HG02588 (cell line): ENCODE data around the gene TP53I13.

ENCODE experiments used
- ATAC-seq: cut with Tn5 transposase; IDR thresholded peaks from one replicate; pipeline ENCODE4 v1.9.1; 2021; ENCODE audit warnings: mild to moderate bottlenecking, moderate library complexity; ENCODE audit not compliant: unreplicated experiment

TP53I13 gene

GRCh38 chr17:29591737-29592608 is 23.5 kb downstream of the TP53I13 start:
- no peak for ATAC-seq

GRCh38 chr17:29592850-29593551 is 24.5 kb downstream of the TP53I13 start, which contains the start of gene ANKRD13B:
Gene ANKRD13B (plus strand): TSS chr17:29593132. CDS start chr17:29593622, 490 bp downstream.
- no peak for ATAC-seq

GRCh38 chr17:29593591-29594518 is 25.4 kb downstream of the TP53I13 start:
- ATAC-seq = no peak

GRCh38 chr17:29594519-29595090 is 26.1 kb downstream of the TP53I13 start:
- ATAC-seq = no peak

GRCh38 chr17:29595107-29595942 is 26.8 kb downstream of the TP53I13 start:
- ATAC-seq = no peak

GRCh38 chr17:29595943-29596774 is 27.7 kb downstream of the TP53I13 start:
- ATAC-seq = no peak

- ATAC-seq = no peak
Observed at GRCh38 chr17:29596811-29597210, 28.3 kb downstream of the TP53I13 start.

GRCh38 chr17:29597361-29598172 is 29.1 kb downstream of the TP53I13 start:
- no peak for ATAC-seq

- no peak for ATAC-seq
Observed at GRCh38 chr17:29603109-29603674, 34.7 kb downstream of the TP53I13 start.

GRCh38 chr17:29607557-29608195 is 39.2 kb downstream of the TP53I13 start:
- ATAC-seq = no peak

GRCh38 chr17:29608986-29609385 is 40.5 kb downstream of the TP53I13 start:
- no peak for ATAC-seq

GRCh38 chr17:29610395-29610794 is 41.9 kb downstream of the TP53I13 start:
- no peak for ATAC-seq

GRCh38 chr17:29611351-29612093 is 43.0 kb downstream of the TP53I13 start:
- no peak for ATAC-seq

- ATAC-seq = no peak
Observed at GRCh38 chr17:29612094-29612403, 43.5 kb downstream of the TP53I13 start.

- ATAC-seq = no peak
Observed at GRCh38 chr17:29612404-29613280, 44.1 kb downstream of the TP53I13 start.
